NB4 (cell line): Measurements from ENCODE around the gene DPP10.

ENCODE experiments used
- DNase-seq: peaks from one replicate; pipeline ENCODE4 v3.0.0; 2010; ENCODE audit warnings: low read depth
- H3K4me3 ChIP-seq: one replicate; pipeline ENCODE4 v1.5.1; 2011; ENCODE audit warnings: mild to moderate bottlenecking, low read depth, low read length, moderate library complexity
- CTCF ChIP-seq: IDR thresholded peaks from one replicate; pipeline ENCODE4 v1.5.1; 2012; ENCODE audit warnings: low read depth, low read length
- MAX ChIP-seq: IDR thresholded peaks from 2 replicates; pipeline ENCODE4 v1.6.1; 2011; ENCODE audit warnings: low read depth, low read length
- MYC ChIP-seq: IDR thresholded peaks from 2 replicates; pipeline ENCODE4 v1.6.1; 2011; ENCODE audit warnings: low read depth, low read length
- POLR2A ChIP-seq: IDR thresholded peaks from 2 replicates; pipeline ENCODE4 v1.6.1; 2011; ENCODE audit warnings: mild to moderate bottlenecking; ENCODE audit not compliant: insufficient read length; ENCODE audit errors: extremely low read depth

The DPP10 gene

GRCh38 chr2:115825912-115826311 lies 1383.5 kb downstream of the DPP10 start:
- TF ChIP-seq POLR2A (no peak), MAX (no peak), CTCF (no peak), MYC (no peak)
- DNase-seq, result no peak
- no peak overlapping the region for H3K4me3 ChIP-seq

GRCh38 chr2:115833196-115833595 lies 1390.8 kb downstream of the DPP10 start:
- H3K4me3 ChIP-seq, result no peak overlapping the region
- DNase-seq, result no peak
- TF ChIP-seq MYC (no peak), CTCF (no peak), POLR2A (no peak), MAX (no peak)

- H3K4me3 ChIP-seq, result no peak overlapping the region
- no peak for DNase-seq
- TF ChIP-seq CTCF (no peak), MAX (no peak), POLR2A (no peak), MYC (no peak)
Observed at GRCh38 chr2:115838539-115838938, 1396.1 kb downstream of the DPP10 start.

- no peak for DNase-seq
- no peak overlapping the region for H3K4me3 ChIP-seq
- TF ChIP-seq CTCF (no peak), MAX (no peak), MYC (no peak), POLR2A (no peak)
Observed at GRCh38 chr2:115842306-115842705, 1399.9 kb downstream of the DPP10 start.

- no peak for DNase-seq
- TF ChIP-seq POLR2A, result no peak
- TF ChIP-seq CTCF, result no peak
- TF ChIP-seq MYC, result no peak
- no peak for TF ChIP-seq MAX
- H3K4me3 ChIP-seq, result no peak overlapping the region
Observed at GRCh38 chr2:115848192-115848591, 1405.8 kb downstream of the DPP10 start.

GRCh38 chr2:115867024-115867423 lies 1424.6 kb downstream of the DPP10 start:
- TF ChIP-seq CTCF, result no peak
- TF ChIP-seq POLR2A, result no peak
- TF ChIP-seq MAX, result no peak
- no peak for TF ChIP-seq MYC
- no peak overlapping the region for H3K4me3 ChIP-seq
- no peak for DNase-seq
